Peyer's patch (tissue), 4 donors: Measurements from ENCODE around the gene PIGW. TPM values are rescaled to one million over a fixed set of nuclear protein-coding genes. Genes with fewer than 3 reads are reported as not detected.

Source experiments
- DNase-seq, 3 donors: peaks; one replicate each; pipeline ENCODE4 v3.0.0-alpha.2; 2017 to 2019
- H3K27ac ChIP-seq, 4 donors: fragments of 200-600 bp; sonication (generic); one replicate each; pipeline ENCODE4 v1.5.1; 2016 to 2019
- H3K27me3 ChIP-seq, 2 donors: fragments of 200-600 bp; sonication (generic); one replicate each; pipeline ENCODE4 v1.5.1; 2019
- H3K36me3 ChIP-seq, 3 donors: fragments of 200-600 bp; sonication (generic); one replicate each; pipeline ENCODE4 v1.5.1; 2016 to 2019
- H3K4me1 ChIP-seq, 4 donors: fragments of 200-600 bp; sonication (generic); one replicate each; pipeline ENCODE4 v1.5.1; 2016 to 2019
- H3K4me3 ChIP-seq, 4 donors: fragments of 200-600 bp; sonication (generic); 1 replicate in 3 of 4; 2 replicates in 1 of 4; pipeline ENCODE4 v1.5.1; 2016 to 2019; ENCODE audit warnings: mild to moderate bottlenecking in 1 of 4
- H3K9me3 ChIP-seq, 4 donors: fragments of 200-600 bp; sonication (generic); one replicate each; pipeline ENCODE4 v1.5.1; 2016 to 2019; ENCODE audit warnings: mild to moderate bottlenecking in 1 of 4
- POLR2A ChIP-seq, 2 donors: fragments of 450-650 bp; IDR thresholded peaks; one replicate each; pipeline ENCODE4 v1.5.1; 2017; ENCODE audit warnings: antibody characterized with exemption in 2 of 2, mild to moderate bottlenecking in 2 of 2, moderate library complexity in 2 of 2
- total RNA-seq, 4 donors: library from RNA; depleted of rRNA; stranded (reverse); fragments of >200 nt; gene quantifications; one replicate each; pipeline ENCODE4 v1.1.0, GENCODE V29; 2016
- TF ChIP-seq, protein P1 (sequence below), 6 experiments: fragments of 450-650 bp in 4 of 6; fragments of 200-600 bp in 2 of 6; sonication (generic) in 1 of 6; IDR thresholded peaks; one replicate each; pipeline ENCODE4 v1.5.1; 2017 to 2019; ENCODE audit warnings: antibody characterized with exemption in 6 of 6, mild to moderate bottlenecking in 3 of 6, moderate library complexity in 1 of 6

The PIGW gene
- total RNA-seq, 4 donors from 2014 or later: 2.5 to 4.4 (median 4.3) TPM; not detected in 1

DNA sequence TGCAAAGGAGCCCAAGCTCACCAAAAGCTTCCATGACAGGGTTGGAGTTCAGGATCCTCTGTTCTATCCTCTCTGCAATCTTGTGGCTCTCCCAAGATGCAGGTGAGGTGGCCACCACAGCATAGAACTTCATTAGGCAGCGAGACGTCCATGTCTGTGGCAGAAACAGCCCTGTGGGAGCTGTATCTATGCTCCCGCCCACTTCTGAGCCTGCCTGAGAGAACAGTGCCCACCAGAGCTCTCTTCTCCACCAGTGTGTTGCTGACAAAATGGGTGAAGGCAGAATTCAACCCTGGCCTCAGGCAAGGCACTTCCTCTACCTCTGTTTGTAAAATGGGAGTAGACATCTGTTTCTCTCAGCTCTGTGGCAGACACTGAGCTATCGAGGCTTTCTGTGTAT lies 18.9 kb upstream of the PIGW start:
- TF ChIP-seq POLR2A (IDR thresholded peaks at IDR 0.05): no peak
- TF ChIP-seq, protein P1, sequence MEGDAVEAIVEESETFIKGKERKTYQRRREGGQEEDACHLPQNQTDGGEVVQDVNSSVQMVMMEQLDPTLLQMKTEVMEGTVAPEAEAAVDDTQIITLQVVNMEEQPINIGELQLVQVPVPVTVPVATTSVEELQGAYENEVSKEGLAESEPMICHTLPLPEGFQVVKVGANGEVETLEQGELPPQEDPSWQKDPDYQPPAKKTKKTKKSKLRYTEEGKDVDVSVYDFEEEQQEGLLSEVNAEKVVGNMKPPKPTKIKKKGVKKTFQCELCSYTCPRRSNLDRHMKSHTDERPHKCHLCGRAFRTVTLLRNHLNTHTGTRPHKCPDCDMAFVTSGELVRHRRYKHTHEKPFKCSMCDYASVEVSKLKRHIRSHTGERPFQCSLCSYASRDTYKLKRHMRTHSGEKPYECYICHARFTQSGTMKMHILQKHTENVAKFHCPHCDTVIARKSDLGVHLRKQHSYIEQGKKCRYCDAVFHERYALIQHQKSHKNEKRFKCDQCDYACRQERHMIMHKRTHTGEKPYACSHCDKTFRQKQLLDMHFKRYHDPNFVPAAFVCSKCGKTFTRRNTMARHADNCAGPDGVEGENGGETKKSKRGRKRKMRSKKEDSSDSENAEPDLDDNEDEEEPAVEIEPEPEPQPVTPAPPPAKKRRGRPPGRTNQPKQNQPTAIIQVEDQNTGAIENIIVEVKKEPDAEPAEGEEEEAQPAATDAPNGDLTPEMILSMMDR (IDR thresholded peaks at IDR 0.05): no peak
- H3K36me3 ChIP-seq: peaks cover 0 to 32% (median 0%) of the 10 kb centered on the region in 3 donors
- no peaks in the 10 kb centered on the region for H3K4me1 ChIP-seq
- no peak overlapping the region for H3K27ac ChIP-seq
- DNase-seq: no peak
- no peaks in the 10 kb centered on the region for H3K27me3 ChIP-seq
- H3K9me3 ChIP-seq: no peaks in the 10 kb centered on the region
- H3K4me3 ChIP-seq: no peak overlapping the region

- Histone ChIP-seq H3K4me3 (no peak overlapping the region), H3K27me3 (no peaks in the 10 kb centered on the region), H3K36me3 (peaks cover 0 to 60% (median 0%) of the 10 kb centered on the region in 3 donors), H3K4me1 (no peaks in the 10 kb centered on the region), H3K9me3 (no peaks in the 10 kb centered on the region), H3K27ac (no peak overlapping the region)
- no peak for DNase-seq
- no peak for TF ChIP-seq POLR2A (IDR thresholded peaks at IDR 0.05)
- TF ChIP-seq, protein P1 (IDR thresholded peaks at IDR 0.05): no peak
These were observed 11.7 kb upstream of the PIGW start for GRCh38 chr17:36523113-36523512.

- no peaks in the 10 kb centered on the region for H3K9me3 ChIP-seq
- peaks cover 0 to 53% (median 0%) of the 10 kb centered on the region in 3 donors for H3K36me3 ChIP-seq
- H3K4me3 ChIP-seq: no peak overlapping the region
- no peaks in the 10 kb centered on the region for H3K4me1 ChIP-seq
- H3K27me3 ChIP-seq: no peaks in the 10 kb centered on the region
- TF ChIP-seq, protein P1 (IDR thresholded peaks at IDR 0.05): no peak
- TF ChIP-seq POLR2A (IDR thresholded peaks at IDR 0.05): no peak
- DNase-seq: no peak
- no peak overlapping the region for H3K27ac ChIP-seq
These were observed 10.3 kb upstream of the PIGW start for GRCh38 chr17:36524428-36524876.

- Histone ChIP-seq H3K4me1 (no peaks in the 10 kb centered on the region), H3K27ac (no peak overlapping the region), H3K27me3 (no peaks in the 10 kb centered on the region), H3K36me3 (peaks cover 0 to 56% (median 0%) of the 10 kb centered on the region in 3 donors), H3K9me3 (no peaks in the 10 kb centered on the region), H3K4me3 (no peak overlapping the region)
- no peak for DNase-seq
- TF ChIP-seq, protein P1 (IDR thresholded peaks at IDR 0.05): no peak
- no peak for TF ChIP-seq POLR2A (IDR thresholded peaks at IDR 0.05)
These were observed 9.7 kb upstream of the PIGW start for GRCh38 chr17:36525113-36525512.

- Histone ChIP-seq H3K36me3 (peaks cover 0 to 56% (median 0%) of the 10 kb centered on the region in 3 donors), H3K27me3 (no peaks in the 10 kb centered on the region)
These were observed 8.9 kb upstream of the PIGW start for GRCh38 chr17:36525888-36526287.

More at GRCh38 chr17:36525888-36526287, 8.9 kb upstream of the PIGW start:
- no peaks in the 10 kb centered on the region for H3K9me3 ChIP-seq
- TF ChIP-seq, protein P1 (IDR thresholded peaks at IDR 0.05): no peak
- no peak for TF ChIP-seq POLR2A (IDR thresholded peaks at IDR 0.05)
- no peaks in the 10 kb centered on the region for H3K4me1 ChIP-seq
- no peak for DNase-seq
- no peak overlapping the region for H3K27ac ChIP-seq
- no peak overlapping the region for H3K4me3 ChIP-seq
